ENCODE data around the gene CDC42BPA.

GRCh38 chr1:226940806-226941067, 377.6 kb downstream of the CDC42BPA start:
- TF ChIP-seq EZH2 (IDR thresholded peaks at IDR 0.05; ENCODE audit: borderline replicate concordance, insufficient read depth, low read length, poor library complexity, severe bottlenecking) = no peak
- TF ChIP-seq CTCF (IDR thresholded peaks at IDR 0.05; ENCODE audit: poor library complexity, severe bottlenecking) = no peak
- no peak for TF ChIP-seq POLR2AphosphoS5 (IDR thresholded peaks at IDR 0.05)
